Transverse colon (tissue), 4 donors: ENCODE measurements around the gene CCDC197. TPM values are rescaled to one million over a fixed set of nuclear protein-coding genes. Genes with fewer than 3 reads are reported as not detected.

Source experiments
- DNase-seq: peaks from one replicate; pipeline ENCODE4 v3.0.0-alpha.2; 2019
- H3K27ac ChIP-seq, 4 donors: fragments of 200-600 bp; sonication (generic); 2 replicates each; pipeline ENCODE4 v1.5.1; 2016 to 2018; ENCODE audit warnings: inconsistent platforms in 4 of 4
- H3K27me3 ChIP-seq: fragments of 200-600 bp; sonication (generic); 2 replicates; pipeline ENCODE4 v1.5.1; 2017; ENCODE audit warnings: inconsistent platforms
- H3K36me3 ChIP-seq, 4 donors: fragments of 200-600 bp; sonication (generic); 2 replicates each; pipeline ENCODE4 v1.5.1; 2017 to 2019; ENCODE audit warnings: inconsistent platforms in 4 of 4
- H3K4me1 ChIP-seq, 4 donors: fragments of 200-600 bp; sonication (generic); 2 replicates each; pipeline ENCODE4 v1.5.1; 2017 to 2020; ENCODE audit warnings: inconsistent platforms in 4 of 4
- H3K4me3 ChIP-seq, 4 donors: fragments of 200-600 bp; sonication (generic); 1 replicate in 1 of 4; 2 replicates in 3 of 4; pipeline versions ENCODE4 v1.5.1 to v1.6.1; 2017 to 2019; ENCODE audit warnings: inconsistent platforms in 4 of 4
- H3K9me3 ChIP-seq, 2 donors: fragments of 200-600 bp; sonication (generic); 2 replicates each; pipeline ENCODE4 v1.5.1; 2017 to 2019; ENCODE audit warnings: inconsistent platforms in 2 of 2
- EP300 ChIP-seq: sonication (generic); formaldehyde crosslinking; IDR thresholded peaks from one replicate; pipeline ENCODE4 v1.6.1; 2017; ENCODE audit warnings: antibody characterized with exemption, low read depth
- POLR2A ChIP-seq: fragments of 450-650 bp; IDR thresholded peaks from one replicate; pipeline ENCODE4 v1.6.1; 2016; ENCODE audit warnings: antibody characterized with exemption, mild to moderate bottlenecking, moderate library complexity
- POLR2AphosphoS5 ChIP-seq, 3 donors: sonication (generic); formaldehyde crosslinking; IDR thresholded peaks; one replicate each; pipeline ENCODE4 v1.6.1; 2016; ENCODE audit warnings: antibody characterized with exemption in 3 of 3
- WGBS, 2 donors: methylation state at CpG; one replicate each; pipeline ENCODE4 v1.1.5; 2018; ENCODE audit warnings: low coverage in 1 of 2; 5-methylcytosine and 5-hydroxymethylcytosine counted together
- in situ Hi-C, 4 donors: fragments of 200-750 bp; cut with MboI; loops; one replicate each; pipeline versions ENCODE4 v1.15.0 to v1.15.1; 2017; ENCODE audit warnings: low sequenced_read_pairs in 3 of 4, low pct_ligation_motif_present in 1 of 4, low pct_unique_long_range_greater_than_20kb in 1 of 4
- intact Hi-C: fragments of 100-400 bp; cut with DNase I; formaldehyde crosslinking; loops from one replicate; pipeline ENCODE4 v1.15.1; 2023; ENCODE audit warnings: low total_unique reads
- total RNA-seq, 4 donors: library from RNA; depleted of rRNA; stranded (reverse); fragments of >200 nt; gene quantifications; one replicate each; pipeline ENCODE4 v1.1.0, GENCODE V29; 2016
- TF ChIP-seq, protein P1 (sequence below), 5 experiments: fragments of 200-600 bp in 3 of 5; fragments of 450-650 bp in 2 of 5; sonication (generic) in 3 of 5; IDR thresholded peaks; 1 replicate in 2 of 5; 2 replicates in 3 of 5; pipeline ENCODE4 v1.5.1; 2016 to 2017; ENCODE audit warnings: antibody characterized with exemption in 5 of 5, inconsistent platforms in 3 of 5, mild to moderate bottlenecking in 2 of 5, moderate library complexity in 1 of 5

The CCDC197 gene
- total RNA-seq, 4 donors from 2014 or later, result not detected

DNA sequence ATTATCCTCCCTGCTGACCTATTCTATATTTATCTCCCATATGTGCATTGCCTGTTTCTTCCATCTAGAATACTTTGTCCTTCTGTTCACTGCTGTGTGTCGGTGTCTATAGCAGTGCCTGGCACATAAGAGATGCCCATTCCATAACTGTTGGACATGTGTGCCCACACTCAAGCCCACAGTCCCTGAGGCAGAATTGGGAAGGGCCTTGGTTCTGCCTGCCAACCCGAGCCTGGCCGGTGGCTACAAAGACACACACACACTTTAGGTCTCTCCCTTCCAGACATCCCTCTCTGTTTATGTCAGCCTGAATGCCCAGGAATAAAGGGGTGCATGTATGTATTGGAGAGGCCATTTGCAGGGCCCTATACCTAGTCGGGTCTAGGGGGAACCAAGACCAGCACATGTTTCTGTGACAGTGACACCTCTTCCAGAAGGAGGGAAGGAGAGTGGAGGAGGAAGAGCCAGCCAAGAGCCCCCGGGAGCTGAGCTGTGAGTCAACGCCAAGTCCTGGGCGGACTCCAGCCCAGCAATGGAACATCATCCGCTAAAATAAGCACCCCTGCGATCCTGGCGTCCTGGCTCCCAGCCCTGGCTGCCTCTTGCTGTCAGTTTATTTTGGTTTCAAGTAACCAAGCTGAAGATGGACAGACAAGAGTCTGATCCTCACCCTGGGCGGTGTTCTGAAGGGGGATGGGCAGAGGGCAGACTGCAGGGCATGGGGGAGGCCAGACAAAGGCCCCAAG lies 16.5 kb upstream of the CCDC197 start:
- no peaks in the 10 kb centered on the region for H3K36me3 ChIP-seq
- DNase-seq, result peak; percentile 60
- TF ChIP-seq POLR2AphosphoS5 (IDR thresholded peaks at IDR 0.05), result peak in 1 of 3 donors; percentile 44
- TF ChIP-seq, protein P1, sequence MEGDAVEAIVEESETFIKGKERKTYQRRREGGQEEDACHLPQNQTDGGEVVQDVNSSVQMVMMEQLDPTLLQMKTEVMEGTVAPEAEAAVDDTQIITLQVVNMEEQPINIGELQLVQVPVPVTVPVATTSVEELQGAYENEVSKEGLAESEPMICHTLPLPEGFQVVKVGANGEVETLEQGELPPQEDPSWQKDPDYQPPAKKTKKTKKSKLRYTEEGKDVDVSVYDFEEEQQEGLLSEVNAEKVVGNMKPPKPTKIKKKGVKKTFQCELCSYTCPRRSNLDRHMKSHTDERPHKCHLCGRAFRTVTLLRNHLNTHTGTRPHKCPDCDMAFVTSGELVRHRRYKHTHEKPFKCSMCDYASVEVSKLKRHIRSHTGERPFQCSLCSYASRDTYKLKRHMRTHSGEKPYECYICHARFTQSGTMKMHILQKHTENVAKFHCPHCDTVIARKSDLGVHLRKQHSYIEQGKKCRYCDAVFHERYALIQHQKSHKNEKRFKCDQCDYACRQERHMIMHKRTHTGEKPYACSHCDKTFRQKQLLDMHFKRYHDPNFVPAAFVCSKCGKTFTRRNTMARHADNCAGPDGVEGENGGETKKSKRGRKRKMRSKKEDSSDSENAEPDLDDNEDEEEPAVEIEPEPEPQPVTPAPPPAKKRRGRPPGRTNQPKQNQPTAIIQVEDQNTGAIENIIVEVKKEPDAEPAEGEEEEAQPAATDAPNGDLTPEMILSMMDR (IDR thresholded peaks at IDR 0.05), result no peak
- in situ Hi-C loops (no loop called here), intact Hi-C loops (no loop called here)
- no peaks in the 10 kb centered on the region for H3K9me3 ChIP-seq
- WGBS, 2 donors, result 33 to 64% methylated on average over 1 to 11 of the region's 11 CpGs
- H3K4me3 ChIP-seq, result no peak overlapping the region
- no peaks in the 10 kb centered on the region for H3K27me3 ChIP-seq
- H3K27ac ChIP-seq, result peak overlapping the region; percentile 57 to 91 (median 82)
- peaks cover 12 to 28% (median 26%) of the 10 kb centered on the region in 4 donors for H3K4me1 ChIP-seq

- whole genome bisulfite sequencing, 2 donors, result 92% methylated on average over 9 of the region's 9 CpGs; no CpG with 5 or more reads in 1 of the 2 donors
- in situ Hi-C loops, result no loop called here
- Histone ChIP-seq H3K4me3 (no peak overlapping the region), H3K36me3 (no peaks in the 10 kb centered on the region), H3K9me3 (no peaks in the 10 kb centered on the region), H3K27ac (peak overlapping the region; percentile 57 to 91 (median 82)), H3K27me3 (no peaks in the 10 kb centered on the region), H3K4me1 (peaks cover 12 to 28% (median 26%) of the 10 kb centered on the region in 4 donors)
- TF ChIP-seq POLR2A (no peak), EP300 (no peak), POLR2AphosphoS5 (IDR thresholded peaks at IDR 0.05) (no peak)
- TF ChIP-seq, protein P1 (IDR thresholded peaks at IDR 0.05), result no peak
- DNase-seq, result no peak
- intact Hi-C loops, result no loop called here
Measured at GRCh38 chr14:93981316-93982229, 15.5 kb upstream of the CCDC197 start.

DNA sequence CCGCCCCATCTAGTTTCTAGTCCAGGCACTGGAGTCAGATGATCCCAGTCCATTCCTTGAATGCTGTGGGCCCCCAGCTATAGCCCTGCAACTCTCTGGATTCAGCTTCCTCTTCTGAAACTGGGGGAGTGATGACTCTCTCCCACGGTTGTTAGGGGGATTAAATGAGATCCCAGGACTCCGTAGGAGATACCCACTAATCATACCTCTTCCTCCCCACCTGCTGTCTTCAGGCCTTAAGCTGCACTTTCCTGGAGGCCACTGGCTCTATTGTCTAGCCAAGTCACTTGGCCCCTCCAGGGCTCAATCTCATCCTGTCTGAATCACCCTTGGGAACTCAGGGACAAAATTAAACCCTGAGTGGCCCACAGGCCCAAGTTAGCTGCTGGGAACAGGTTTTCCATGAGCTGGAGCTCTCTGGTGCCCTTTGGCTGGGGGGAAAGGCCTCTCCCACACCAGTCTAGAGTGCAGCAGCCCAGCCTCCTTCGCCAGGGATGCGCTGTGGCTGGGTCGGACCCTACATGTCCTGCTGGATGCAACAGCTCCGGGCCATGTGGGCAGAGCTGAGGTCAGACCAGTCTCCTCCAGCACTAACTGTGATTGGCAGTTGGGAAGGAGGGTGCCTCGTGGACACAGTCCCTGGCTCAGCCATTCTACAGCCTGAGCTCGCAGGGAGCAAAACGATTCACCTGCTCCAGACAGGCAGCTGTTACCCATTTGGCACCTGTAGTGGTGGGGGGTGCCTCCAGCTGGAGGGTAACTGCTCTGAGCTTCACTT lies 14.7 kb upstream of the CCDC197 start:
- H3K9me3 ChIP-seq, result no peaks in the 10 kb centered on the region
- H3K4me1 ChIP-seq, result peaks cover 6 to 21% (median 19%) of the 10 kb centered on the region in 4 donors
- H3K27ac ChIP-seq, result peak overlapping the region; percentile 57 to 91 (median 82)
- WGBS, 2 donors, result 91% methylated on average over 9 of the region's 10 CpGs; no CpG with 5 or more reads in 1 of the 2 donors
- no peaks in the 10 kb centered on the region for H3K36me3 ChIP-seq
- no peak for TF ChIP-seq EP300
- TF ChIP-seq, protein P1 (IDR thresholded peaks at IDR 0.05), result no peak
- no peak for TF ChIP-seq POLR2AphosphoS5 (IDR thresholded peaks at IDR 0.05)
- TF ChIP-seq POLR2A, result no peak
- H3K27me3 ChIP-seq, result no peaks in the 10 kb centered on the region
- H3K4me3 ChIP-seq, result no peak overlapping the region
- in situ Hi-C loops, result no loop called here
- DNase-seq, result no peak
- intact Hi-C loops, result no loop called here
